Activated T-cell treated with anti-CD3 and anti-CD28 coated beads, Interleukin-2, amount 50 U/mL, for 4 hours (primary cell): ENCODE measurements around the gene ZBTB20. TPM values are rescaled to one million over a fixed set of nuclear protein-coding genes. Genes with fewer than 3 reads are reported as not detected.

Experiments
- ATAC-seq, 2 donors: fragments of 200-7000 bp; cut with Tn5 transposase; one replicate each; pipeline ENCODE4 v1.10.0; 2021
- DNase-seq: peaks from one replicate; pipeline ENCODE4 v3.0.0-alpha.2; 2020
- H3K27me3 Mint-ChIP-seq: one replicate; pipeline ENCODE4 v1.8.0; 2021; ENCODE audit warnings: low read depth, mixed read lengths
- H3K36me3 Mint-ChIP-seq: one replicate; pipeline ENCODE4 v1.8.0; 2022; ENCODE audit warnings: mixed read lengths; ENCODE audit not compliant: insufficient read depth
- H3K4me1 Mint-ChIP-seq: one replicate; pipeline ENCODE4 v1.8.0; 2021; ENCODE audit warnings: low read depth, mixed read lengths
- H3K4me3 Mint-ChIP-seq: one replicate; pipeline ENCODE4 v1.8.0; 2021; ENCODE audit warnings: mild to moderate bottlenecking, moderate library complexity, mixed read lengths
- H3K9me3 Mint-ChIP-seq: one replicate; pipeline ENCODE4 v1.8.0; 2021; ENCODE audit warnings: mixed read lengths
- total RNA-seq, 3 donors: library from RNA; stranded (reverse); gene quantifications; one replicate each; pipeline ENCODE4 v1.2.1, GENCODE V29; 2021

ZBTB20 gene
- total RNA-seq, 3 donors from 2014 or later = 0.91 to 2.8 (median 1.8) TPM

- Mint-ChIP-seq H3K9me3 (no peaks in the 10 kb centered on the region), H3K4me3 (no peak overlapping the region), H3K36me3 (peaks cover 11% of the 10 kb centered on the region), H3K4me1 (peaks cover 1% of the 10 kb centered on the region), H3K27me3 (no peaks in the 10 kb centered on the region)
- ATAC-seq (no peak), DNase-seq (no peak)
Observed at GRCh38 chr3:115052906-115053305, 94.2 kb downstream of the ZBTB20 start.

DNA sequence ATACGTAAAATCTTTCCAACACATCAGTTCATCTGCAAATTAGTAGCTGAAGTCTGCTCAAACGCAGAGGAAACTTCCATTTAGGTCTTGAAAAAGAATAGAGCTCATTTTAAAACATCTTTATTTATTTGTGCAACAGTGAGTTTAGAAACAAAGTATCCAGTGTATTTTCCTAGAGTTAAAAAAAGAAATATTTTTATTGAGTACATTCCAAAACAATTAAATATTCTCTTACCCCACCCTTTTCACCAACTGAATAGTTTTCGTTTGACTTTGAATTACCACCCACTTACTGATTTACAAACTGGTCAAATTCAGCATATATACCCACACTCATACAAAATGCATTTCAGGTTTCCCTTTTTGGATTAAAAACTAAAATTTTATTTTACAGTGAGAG, 104.7 kb downstream of the ZBTB20 start:
- H3K27me3 Mint-ChIP-seq = no peaks in the 10 kb centered on the region
- H3K4me3 Mint-ChIP-seq = no peak overlapping the region
- peaks cover 5% of the 10 kb centered on the region for H3K36me3 Mint-ChIP-seq

GRCh38 chr3:115040673-115041286, 106.3 kb downstream of the ZBTB20 start:
- H3K36me3 Mint-ChIP-seq = peaks cover 5% of the 10 kb centered on the region
- peaks cover 3% of the 10 kb centered on the region for H3K4me1 Mint-ChIP-seq
- H3K9me3 Mint-ChIP-seq = no peaks in the 10 kb centered on the region
- no peak overlapping the region for H3K4me3 Mint-ChIP-seq
- DNase-seq (peak; percentile 26), ATAC-seq (peak in 1 of 2 donors; percentile 43)
- no peaks in the 10 kb centered on the region for H3K27me3 Mint-ChIP-seq

More for the DNA sequence above, 104.7 kb downstream of the ZBTB20 start:
- no peak for ATAC-seq
- H3K4me1 Mint-ChIP-seq = peaks cover 4% of the 10 kb centered on the region
- no peak for DNase-seq
- no peaks in the 10 kb centered on the region for H3K9me3 Mint-ChIP-seq

DNA sequence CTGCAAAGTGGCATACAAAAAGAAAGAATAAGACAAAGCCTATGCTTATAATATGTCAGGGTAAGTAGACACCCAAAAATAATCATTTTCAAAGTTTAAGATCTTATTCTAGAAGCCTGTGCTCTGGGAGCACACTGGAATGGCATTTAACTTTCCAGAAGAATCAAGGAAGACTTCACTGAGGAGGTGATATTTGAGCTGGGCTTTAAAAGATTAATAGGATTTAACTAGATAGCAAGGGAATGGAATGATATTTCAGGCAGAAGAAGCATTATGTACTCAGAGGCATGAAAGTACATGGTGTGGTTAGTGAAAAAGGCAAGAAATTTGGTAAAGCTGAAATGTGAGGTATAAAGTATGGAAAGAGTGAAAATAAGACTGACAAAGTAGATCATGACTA, 106.8 kb downstream of the ZBTB20 start:
- peaks cover 9% of the 10 kb centered on the region for H3K36me3 Mint-ChIP-seq
- no peaks in the 10 kb centered on the region for H3K27me3 Mint-ChIP-seq
- H3K4me3 Mint-ChIP-seq = no peak overlapping the region
- H3K4me1 Mint-ChIP-seq = peaks cover 3% of the 10 kb centered on the region
- DNase-seq (no peak), ATAC-seq (no peak)
- H3K9me3 Mint-ChIP-seq = no peaks in the 10 kb centered on the region

DNA sequence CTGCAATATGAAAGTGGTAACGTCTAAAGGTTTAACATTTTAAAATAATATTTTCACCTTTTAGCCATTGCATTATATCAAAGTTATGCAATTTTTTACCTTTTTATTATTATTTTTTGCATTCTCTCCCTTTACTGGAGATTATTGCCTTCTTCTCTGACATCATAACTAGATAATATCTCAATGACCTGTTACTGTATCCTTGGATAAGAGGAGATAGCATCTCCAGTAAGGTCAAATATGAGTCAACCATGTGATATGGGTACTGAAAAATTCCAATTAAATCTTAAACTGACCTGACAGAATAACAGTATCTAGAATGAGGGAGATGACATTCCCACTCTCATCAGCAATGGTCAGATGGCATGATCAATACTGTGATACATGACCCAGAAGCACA, 108.3 kb downstream of the ZBTB20 start:
- peaks cover 16% of the 10 kb centered on the region for H3K36me3 Mint-ChIP-seq
- peaks cover 6% of the 10 kb centered on the region for H3K4me1 Mint-ChIP-seq
- ATAC-seq (no peak), DNase-seq (no peak)
- peaks cover 5% of the 10 kb centered on the region for H3K9me3 Mint-ChIP-seq
- H3K4me3 Mint-ChIP-seq = no peak overlapping the region
- no peaks in the 10 kb centered on the region for H3K27me3 Mint-ChIP-seq

- ATAC-seq (no peak), DNase-seq (no peak)
- H3K27me3 Mint-ChIP-seq = no peaks in the 10 kb centered on the region
- no peaks in the 10 kb centered on the region for H3K9me3 Mint-ChIP-seq
- no peak overlapping the region for H3K4me3 Mint-ChIP-seq
- peaks cover 3% of the 10 kb centered on the region for H3K4me1 Mint-ChIP-seq
- H3K36me3 Mint-ChIP-seq = peaks cover 27% of the 10 kb centered on the region
Observed at GRCh38 chr3:115022835-115023398, 124.2 kb downstream of the ZBTB20 start.

DNA sequence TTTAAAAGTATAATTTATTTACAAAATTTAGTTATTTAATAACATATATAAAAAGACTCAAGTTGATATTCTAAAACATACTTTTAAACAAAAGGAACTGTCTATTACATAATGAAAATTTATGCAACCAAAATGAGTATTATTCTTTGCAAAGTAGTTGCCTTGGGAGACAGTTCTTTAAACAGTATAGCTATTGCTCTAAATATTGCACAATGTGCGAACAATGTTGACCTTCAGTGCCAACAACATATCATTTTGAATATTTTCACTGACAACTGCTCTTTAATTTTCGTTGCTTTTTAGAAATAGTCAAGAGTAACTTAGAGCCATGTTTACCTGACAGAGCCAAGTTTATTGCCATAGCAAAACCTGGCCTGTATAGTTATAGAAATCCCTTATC, 124.9 kb downstream of the ZBTB20 start:
- Mint-ChIP-seq H3K9me3 (peaks cover under 1% of the 10 kb centered on the region), H3K36me3 (peaks cover 28% of the 10 kb centered on the region), H3K4me3 (no peak overlapping the region), H3K4me1 (peaks cover 3% of the 10 kb centered on the region), H3K27me3 (no peaks in the 10 kb centered on the region)
- DNase-seq (no peak), ATAC-seq (no peak)

- DNase-seq (no peak), ATAC-seq (no peak)
- Mint-ChIP-seq H3K4me1 (peaks cover 3% of the 10 kb centered on the region), H3K9me3 (peaks cover 7% of the 10 kb centered on the region), H3K36me3 (peaks cover 36% of the 10 kb centered on the region), H3K4me3 (no peak overlapping the region), H3K27me3 (no peaks in the 10 kb centered on the region)
Observed at GRCh38 chr3:115021061-115021460, 126.0 kb downstream of the ZBTB20 start.

GRCh38 chr3:115019900-115020299, 127.2 kb downstream of the ZBTB20 start:
- Mint-ChIP-seq H3K4me3 (no peak overlapping the region), H3K36me3 (peaks cover 35% of the 10 kb centered on the region), H3K4me1 (peaks cover 3% of the 10 kb centered on the region), H3K9me3 (peaks cover 11% of the 10 kb centered on the region), H3K27me3 (no peaks in the 10 kb centered on the region)
- ATAC-seq (no peak), DNase-seq (no peak)

DNA sequence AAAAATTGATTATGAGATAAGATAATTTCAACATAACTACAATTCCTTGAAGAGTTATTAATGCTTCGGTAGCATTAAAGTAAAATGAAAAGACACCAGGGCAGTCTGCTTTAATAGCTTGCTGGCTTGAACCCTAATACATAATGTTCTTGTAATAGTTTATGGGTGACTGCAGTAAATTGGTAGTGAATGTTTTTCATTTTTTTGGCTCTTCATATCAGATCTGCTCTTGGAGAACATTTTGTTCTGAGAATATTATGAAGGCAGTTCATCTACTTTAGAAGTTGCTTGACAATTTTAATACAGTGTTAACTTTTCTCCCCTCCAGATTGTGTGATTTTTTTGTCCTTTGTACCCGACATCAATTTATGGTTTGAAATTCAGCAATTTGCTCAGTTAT, 128.4 kb downstream of the ZBTB20 start:
- peaks cover 32% of the 10 kb centered on the region for H3K36me3 Mint-ChIP-seq
- no peak for ATAC-seq

GRCh38 chr3:115007966-115008365, 139.1 kb downstream of the ZBTB20 start:
- H3K9me3 Mint-ChIP-seq = peaks cover 7% of the 10 kb centered on the region
- ATAC-seq = no peak
- H3K27me3 Mint-ChIP-seq = no peaks in the 10 kb centered on the region
- no peak overlapping the region for H3K4me3 Mint-ChIP-seq
- H3K36me3 Mint-ChIP-seq = peaks cover 36% of the 10 kb centered on the region
- H3K4me1 Mint-ChIP-seq = no peaks in the 10 kb centered on the region
- no peak for DNase-seq

More for the DNA sequence above, 128.4 kb downstream of the ZBTB20 start:
- Mint-ChIP-seq H3K4me1 (peaks cover 3% of the 10 kb centered on the region), H3K27me3 (no peaks in the 10 kb centered on the region), H3K9me3 (peaks cover 11% of the 10 kb centered on the region), H3K4me3 (no peak overlapping the region)
- no peak for DNase-seq

DNA sequence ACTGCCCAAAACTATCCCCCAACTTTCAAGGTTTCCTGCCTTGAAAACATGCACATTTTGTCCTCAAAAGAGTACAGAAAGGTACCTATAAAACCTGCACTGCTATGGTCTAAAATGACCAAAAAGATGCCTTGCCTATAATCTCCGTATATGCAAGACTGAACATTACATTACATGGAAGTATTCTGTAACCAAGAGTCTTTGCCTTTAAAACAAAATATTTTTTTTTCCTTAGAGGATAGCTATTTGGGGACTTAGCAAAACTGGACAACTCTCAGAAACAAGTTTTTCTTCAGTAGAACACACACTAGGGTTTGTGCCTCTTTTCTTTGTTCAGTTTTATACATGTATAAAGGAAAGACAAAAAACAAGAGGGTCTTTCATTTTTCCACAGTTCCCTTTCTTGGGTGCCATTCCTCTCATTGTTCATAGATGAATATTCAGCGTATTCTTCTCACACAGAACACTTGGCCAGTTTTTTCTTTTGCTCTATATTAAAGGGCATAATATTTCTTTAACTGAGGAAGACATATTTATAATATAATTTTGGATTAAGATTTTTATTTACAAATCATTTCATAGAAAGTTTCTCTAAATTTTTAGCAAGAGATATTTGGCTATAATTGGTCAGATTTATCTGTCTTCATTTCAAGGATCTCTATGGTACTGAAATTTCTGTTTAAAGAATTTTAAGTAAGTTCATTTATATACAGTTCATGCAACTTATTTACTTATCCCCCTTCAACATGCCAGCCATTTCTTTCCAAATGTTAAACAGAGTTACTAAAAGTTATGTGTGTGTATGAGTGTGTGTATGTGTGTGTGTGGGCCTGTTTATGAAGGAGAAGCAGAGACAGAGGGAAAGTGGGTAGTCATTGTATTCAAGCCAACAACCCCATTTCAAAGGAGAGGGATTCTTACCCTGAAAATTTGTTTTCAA, 142.6 kb downstream of the ZBTB20 start:
- H3K4me3 Mint-ChIP-seq = no peak overlapping the region

GRCh38 chr3:114998971-114999579, 148.0 kb downstream of the ZBTB20 start:
- ATAC-seq (no peak), DNase-seq (no peak)
- Mint-ChIP-seq H3K4me1 (peaks cover 3% of the 10 kb centered on the region), H3K27me3 (no peaks in the 10 kb centered on the region), H3K36me3 (peaks cover 26% of the 10 kb centered on the region), H3K4me3 (no peak overlapping the region), H3K9me3 (peaks cover 17% of the 10 kb centered on the region)

More for the DNA sequence above, 142.6 kb downstream of the ZBTB20 start:
- Mint-ChIP-seq H3K27me3 (no peaks in the 10 kb centered on the region), H3K36me3 (peaks cover 26% of the 10 kb centered on the region), H3K4me1 (no peaks in the 10 kb centered on the region), H3K9me3 (peaks cover 3% of the 10 kb centered on the region)
- ATAC-seq (no peak), DNase-seq (no peak)
